SH-SY5Y (cell line): Measurements from ENCODE around the gene ACADM.

ENCODE experiments used
- GATA2 ChIP-seq: IDR thresholded peaks from 2 replicates; pipeline ENCODE4 v1.6.1; 2011; ENCODE audit warnings: mild to moderate bottlenecking, low read depth, low read length
- GATA3 ChIP-seq: IDR thresholded peaks from 2 replicates; pipeline ENCODE4 v1.6.1; 2011; ENCODE audit warnings: low read depth, mild to moderate bottlenecking, low read length, moderate library complexity

The ACADM gene

GRCh38 chr1:75731881-75732280 is 7.4 kb downstream of the ACADM start:
- TF ChIP-seq GATA2 (no peak), GATA3 (no peak)

- TF ChIP-seq GATA3 (no peak), GATA2 (no peak)
These were observed 8.2 kb downstream of the ACADM start for GRCh38 chr1:75732703-75733102.

DNA sequence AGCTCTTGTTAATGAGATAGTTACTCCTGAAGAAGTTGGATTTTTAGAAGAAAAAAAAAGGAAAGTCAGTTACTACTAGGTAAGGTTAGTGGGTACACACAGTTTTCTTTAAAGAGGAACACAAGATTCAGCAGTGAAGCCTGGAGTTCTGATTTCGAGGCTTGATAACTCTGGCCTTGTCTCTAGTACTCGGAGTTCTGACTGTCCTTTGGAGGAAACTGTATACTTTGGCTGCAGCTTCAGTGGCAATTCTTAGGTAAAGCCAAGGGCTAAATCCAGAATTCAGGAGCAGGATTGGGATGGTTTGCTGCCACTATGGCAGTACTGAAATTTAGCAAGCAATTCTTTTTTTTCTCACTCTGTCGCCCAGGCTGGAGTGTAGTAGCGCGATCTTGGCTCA is 9.2 kb downstream of the ACADM start:
- TF ChIP-seq GATA3 (no peak), GATA2 (no peak)

- TF ChIP-seq GATA2 (no peak), GATA3 (no peak)
These were observed 11.5 kb downstream of the ACADM start for GRCh38 chr1:75736016-75736415.

DNA sequence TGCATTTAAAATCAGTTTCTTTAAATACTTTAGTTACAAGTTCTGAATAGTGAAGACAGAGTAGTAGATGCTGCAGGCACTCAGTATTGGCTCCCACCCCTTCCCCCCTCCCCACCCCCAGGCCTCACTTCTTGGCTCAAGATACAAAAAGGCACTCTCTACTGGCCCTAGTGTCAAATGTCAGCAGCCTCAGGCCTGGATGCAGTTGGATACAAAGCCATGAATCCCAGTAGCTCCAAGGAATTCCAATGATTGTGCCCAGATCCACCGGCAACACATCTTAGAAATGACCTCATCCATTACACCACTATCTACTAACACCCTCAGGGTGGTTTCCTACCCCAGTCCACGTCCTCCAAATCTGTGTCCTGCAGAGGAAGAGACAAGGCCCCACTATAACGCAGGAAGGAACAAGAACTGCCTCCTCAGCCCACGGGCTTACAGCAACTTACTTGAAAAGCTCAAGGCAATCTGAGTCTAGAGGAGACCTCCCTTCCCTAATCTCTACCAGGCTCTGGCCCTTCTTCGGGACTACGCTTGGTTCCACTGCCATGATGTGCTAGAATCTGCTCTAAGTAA is 17.6 kb downstream of the ACADM start:
- no peak for TF ChIP-seq GATA3
- TF ChIP-seq GATA2: no peak

GRCh38 chr1:75745276-75745675 is 20.8 kb downstream of the ACADM start:
- no peak for TF ChIP-seq GATA3
- TF ChIP-seq GATA2: no peak

DNA sequence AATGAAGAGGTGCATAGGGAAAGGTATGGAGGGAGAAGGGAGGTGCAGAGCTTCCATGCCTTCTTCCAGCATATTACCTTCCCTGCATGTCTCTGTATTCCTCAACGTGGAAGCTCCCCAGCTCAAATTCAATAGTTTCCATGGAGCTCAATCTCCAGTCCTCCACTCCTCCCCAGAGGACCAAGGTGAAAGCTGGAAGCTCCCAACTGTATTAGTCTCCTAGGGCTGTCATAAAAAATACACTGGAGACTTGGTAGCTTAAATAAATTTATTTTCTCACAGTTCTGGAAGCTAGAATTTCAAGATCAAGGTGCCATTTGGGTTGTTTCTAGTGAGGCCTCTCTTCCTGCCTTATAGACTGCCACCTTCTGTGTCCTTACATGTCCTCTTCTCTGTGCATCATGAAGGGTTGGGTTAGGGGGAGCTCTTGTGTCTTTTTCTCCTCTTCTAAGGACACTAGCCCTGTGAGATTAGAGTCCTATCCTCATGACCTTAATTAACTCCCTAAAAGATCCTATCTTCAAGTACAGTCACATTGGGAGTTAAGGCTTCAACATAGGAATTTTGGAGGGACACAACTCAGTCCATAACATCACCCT is 39.6 kb downstream of the ACADM start:
- no peak for TF ChIP-seq GATA3
- no peak for TF ChIP-seq GATA2

- TF ChIP-seq GATA3 (no peak), GATA2 (no peak)
These were observed 41.3 kb downstream of the ACADM start for GRCh38 chr1:75765697-75766355.

DNA sequence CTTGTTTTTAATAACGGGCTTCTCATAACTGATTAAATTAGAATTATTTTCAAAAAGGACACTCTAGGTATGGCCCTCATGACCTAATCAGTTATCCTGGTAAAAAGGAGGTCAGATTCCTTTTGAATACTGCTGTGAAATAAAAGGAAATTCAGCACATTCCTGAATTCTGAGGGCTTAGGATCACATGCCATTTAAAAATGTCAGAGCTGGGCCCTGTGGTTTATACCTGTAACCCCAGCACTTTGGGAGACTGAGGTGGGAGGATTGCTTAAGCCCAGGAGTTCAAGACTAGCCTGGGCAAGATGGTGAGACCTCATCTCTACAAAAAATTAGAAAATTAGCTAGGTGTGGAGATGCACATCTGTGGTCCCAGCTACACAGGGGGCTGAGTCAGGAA is 43.5 kb downstream of the ACADM start:
- TF ChIP-seq GATA3 (no peak), GATA2 (no peak)

DNA sequence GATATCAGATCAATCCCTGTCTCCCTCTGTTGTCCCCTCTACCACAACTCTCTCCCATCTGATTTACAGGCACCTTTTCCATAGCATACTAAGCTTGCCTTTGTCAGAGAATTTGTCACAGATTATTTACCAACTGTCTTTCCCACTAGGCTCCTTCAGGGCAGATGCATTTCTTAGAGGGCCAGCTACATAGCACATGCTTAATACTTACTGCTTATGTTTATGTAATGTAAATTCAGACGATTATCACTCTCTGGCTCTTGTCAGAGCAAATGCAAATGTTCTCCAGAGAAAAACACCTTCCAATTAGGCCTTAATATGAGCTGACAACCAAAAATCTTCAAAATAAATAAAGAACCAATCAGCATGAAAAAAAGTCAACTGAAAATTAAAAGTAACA is 46.3 kb downstream of the ACADM start:
- TF ChIP-seq GATA3 (no peak), GATA2 (no peak)

GRCh38 chr1:75771978-75772377 is 47.5 kb downstream of the ACADM start:
- TF ChIP-seq GATA2 (no peak), GATA3 (no peak)

- TF ChIP-seq GATA3 (no peak), GATA2 (peak; percentile 53)
These were observed 60.9 kb downstream of the ACADM start for GRCh38 chr1:75785320-75785982.

GRCh38 chr1:75785983-75786853 is 61.7 kb downstream of the ACADM start, which contains the start of gene RABGGTB:
Gene RABGGTB, plus strand, starts transcription at chr1:75786256. Its CDS starts 16 bp downstream, at chr1:75786272.
- TF ChIP-seq GATA3 (no peak), GATA2 (no peak)

GRCh38 chr1:75786901-75787493 is 62.5 kb downstream of the ACADM start:
- no peak for TF ChIP-seq GATA2
- TF ChIP-seq GATA3: no peak
